Endothelial cell of umbilical vein (primary cell): Measurements from ENCODE around the gene GPR17. TPM values are rescaled to one million over a fixed set of nuclear protein-coding genes. Genes with fewer than 3 reads are reported as not detected.

ENCODE experiments used
- BruUV-seq: library from RNA; stranded (reverse); fragments of 400-500 nt; replicated peaks from 2 replicates; lab custom pipeline; 2021; lab: Mats Ljungman, UMichigan
- CTCF ChIA-PET: fragments of 300-600, 350-600 bp; sonication (Branson Sonifier 250); formaldehyde crosslinking; loops from one replicate; lab custom pipeline; 2021; ENCODE audit warnings: antibody characterized with exemption, inconsistent platforms; lab: Charles Lee
- POLR2A ChIA-PET: fragments of 300-600, 350-600 bp; sonication (Branson Sonifier 250); formaldehyde crosslinking; loops from one replicate; lab custom pipeline; 2021; ENCODE audit warnings: antibody characterized with exemption, inconsistent platforms; lab: Charles Lee
- DNase-seq: peaks from one replicate; pipeline ENCODE4 v3.0.0-alpha.2; 2011; ENCODE audit warnings: low read depth, low spot score
- FAIRE-seq: peaks from 2 replicates; lab custom pipeline; 2011; peaks lifted over from hg19 to GRCh38; lab: Jason Lieb, UNC
- H2AFZ ChIP-seq: 2 replicates; pipeline ENCODE4 v1.6.0; 2012; ENCODE audit warnings: low read depth, low read length, control low read depth, inconsistent platforms
- H3K27ac ChIP-seq: 2 replicates; pipeline ENCODE4 v1.5.1; 2011; ENCODE audit warnings: low read depth, mild to moderate bottlenecking, control low read depth, low read length, moderate library complexity; ENCODE audit not compliant: insufficient read depth
- H3K27me3 ChIP-seq, 2 experiments: 2 replicates each; pipeline versions ENCODE4 v1.6.0 to v1.6.1; 2011; ENCODE audit warnings: low read length in 2 of 2, mixed read lengths in 1 of 2; ENCODE audit not compliant: control insufficient read depth in 2 of 2, insufficient read depth in 2 of 2
- H3K36me3 ChIP-seq, 2 experiments: 2 replicates in 1 of 2; 3 replicates in 1 of 2; pipeline ENCODE4 v1.5.1; 2011; ENCODE audit warnings: low read length in 2 of 2, mild to moderate bottlenecking in 1 of 2, moderate library complexity in 1 of 2; ENCODE audit not compliant: control insufficient read depth in 2 of 2, insufficient read depth in 2 of 2; ENCODE audit errors: extremely low read depth in 1 of 2
- H3K4me1 ChIP-seq: 3 replicates; pipeline ENCODE4 v1.5.1; 2011; ENCODE audit warnings: mild to moderate bottlenecking, low read length; ENCODE audit not compliant: control insufficient read depth, insufficient read depth; ENCODE audit errors: extremely low read depth
- H3K4me2 ChIP-seq: 2 replicates; pipeline ENCODE4 v1.6.1; 2011; ENCODE audit warnings: low read length, control low read depth, mixed read lengths; ENCODE audit not compliant: insufficient read depth
- H3K4me3 ChIP-seq, 3 experiments: fragments of 200-600 bp in 1 of 3; sonication (generic), shearing (Covaris generic) in 1 of 3; replicated peaks in 1 of 3; 2 replicates each; pipeline ENCODE4 v1.5.1; 2011 to 2016; ENCODE audit warnings: control low read depth in 3 of 3, low read length in 3 of 3, mild to moderate bottlenecking in 2 of 3, inconsistent platforms in 1 of 3, low read depth in 1 of 3, moderate library complexity in 1 of 3; ENCODE audit not compliant: insufficient read depth in 1 of 3
- H3K79me2 ChIP-seq: 2 replicates; pipeline ENCODE4 v1.6.0; 2012; ENCODE audit warnings: low read length, inconsistent platforms; ENCODE audit not compliant: control insufficient read depth, insufficient read depth
- H3K9ac ChIP-seq: replicated peaks from 2 replicates; pipeline ENCODE3; 2011; ENCODE audit warnings: low read length, control low read depth; ENCODE audit not compliant: insufficient read depth; ENCODE audit errors: extremely low read depth
- H3K9me1 ChIP-seq: replicated peaks from 3 replicates; pipeline ENCODE4 v1.6.0; 2011; ENCODE audit warnings: mild to moderate bottlenecking, low read length; ENCODE audit not compliant: control insufficient read depth, insufficient read depth; ENCODE audit errors: extremely low read depth
- H3K9me3 ChIP-seq: replicated peaks from 2 replicates; pipeline ENCODE4 v1.5.1; 2012; ENCODE audit warnings: low read length, inconsistent platforms; ENCODE audit not compliant: control insufficient read depth, insufficient read depth
- H4K20me1 ChIP-seq: replicated peaks from 2 replicates; pipeline ENCODE3; 2011; ENCODE audit warnings: mild to moderate bottlenecking, low read length; ENCODE audit not compliant: control insufficient read depth, insufficient read depth; ENCODE audit errors: extremely low read depth
- CTCF ChIP-seq, 2 donors: IDR thresholded peaks; 1 replicate in 1 of 2; 2 replicates in 1 of 2; pipeline ENCODE4 v1.5.1; 2011; ENCODE audit warnings: low read length in 2 of 2, mild to moderate bottlenecking in 2 of 2, moderate library complexity in 2 of 2, control low read depth in 1 of 2, inconsistent platforms in 1 of 2, low read depth in 1 of 2; ENCODE audit not compliant: insufficient read depth in 1 of 2; ENCODE audit errors: extremely low read depth in 1 of 2
- EZH2 ChIP-seq: IDR thresholded peaks from 2 replicates; pipeline ENCODE4 v1.6.1; 2012; ENCODE audit warnings: borderline replicate concordance, low read depth, mild to moderate bottlenecking, moderate library complexity, low read length, inconsistent platforms; ENCODE audit not compliant: severe bottlenecking
- FOS ChIP-seq: IDR thresholded peaks from 2 replicates; pipeline ENCODE4 v1.6.1; 2011; ENCODE audit warnings: mild to moderate bottlenecking, low read length, moderate library complexity, borderline replicate concordance; ENCODE audit not compliant: insufficient read depth
- GATA2 ChIP-seq: IDR thresholded peaks from 2 replicates; pipeline ENCODE4 v1.7.0; 2011; ENCODE audit warnings: low read depth, mild to moderate bottlenecking, moderate library complexity, mixed read lengths, low read length; ENCODE audit not compliant: insufficient read length, insufficient read depth
- JUN ChIP-seq: IDR thresholded peaks from 2 replicates; pipeline ENCODE4 v1.6.1; 2011; ENCODE audit warnings: borderline replicate concordance, low read depth; ENCODE audit not compliant: insufficient read length, insufficient read depth
- MAX ChIP-seq: IDR thresholded peaks from 2 replicates; pipeline ENCODE4 v1.6.1; 2011; ENCODE audit not compliant: insufficient read depth, insufficient read length
- MYC ChIP-seq: IDR thresholded peaks from one replicate; pipeline ENCODE4 v1.6.1; 2011; ENCODE audit warnings: mild to moderate bottlenecking, low read depth, low read length
- POLR2A ChIP-seq: IDR thresholded peaks from 2 replicates; pipeline ENCODE4 v1.6.1; 2012; ENCODE audit warnings: low read depth, mild to moderate bottlenecking, control low read depth, low read length
- POLR2AphosphoS5 ChIP-seq: IDR thresholded peaks from 2 replicates; pipeline ENCODE4 v1.6.1; 2012; ENCODE audit warnings: low read depth, mild to moderate bottlenecking, control low read depth, low read length, moderate library complexity; ENCODE audit not compliant: insufficient read depth
- dilution Hi-C: fragments of 300-500 bp; cut with MboI; formaldehyde crosslinking; loops from one replicate; pipeline ENCODE4 v1.15.0; 2019; ENCODE audit warnings: low sequenced_read_pairs; ENCODE audit not compliant: extremely low pct_ligation_motif_present
- intact Hi-C: fragments of 100-400 bp; cut with micrococcal nuclease; formaldehyde crosslinking; loops from one replicate; pipeline ENCODE4 v1.10.0; 2022
- polyA plus RNA-seq, 4 experiments: library from polyadenylated mRNA; depleted of rRNA in 3 of 4; stranded (reverse) in 3 of 4; unstranded in 1 of 4; fragments of >200 nt; gene quantifications; 2 replicates each; pipeline versions ENCODE4 v1.2.1 to v1.2.3, GENCODE V29; 2011 to 2012; ENCODE audit warnings: missing spikeins in 1 of 4
- total RNA-seq: library from RNA; stranded (reverse); gene quantifications from 2 replicates; pipeline ENCODE4 v1.2.3, GENCODE V29; 2021

Gene GPR17
- total and polyA plus RNA-seq, 2 donors (not counting 3 experiments of a cell fraction or from before 2014, with no cell fraction given), result 0.10 TPM; not detected in 1

GRCh38 chr2:127623388-127624319 lies 22.3 kb upstream of the GPR17 start:
- no peak for DNase-seq
- H3K4me2 ChIP-seq, result no peak overlapping the region
- no peaks in the 10 kb centered on the region for H4K20me1 ChIP-seq
- H3K4me1 ChIP-seq, result no peaks in the 10 kb centered on the region
- no peak overlapping the region for H3K9ac ChIP-seq
- no peaks in the 10 kb centered on the region for H3K36me3 ChIP-seq
- H3K9me1 ChIP-seq, result no peaks in the 10 kb centered on the region
- ChIA-PET POLR2A (no interaction called here), CTCF (interaction anchor here (1.2 to 2.5 kb wide), 2 partner anchors 32 to 72 kb away, joined by 4 to 8 read pairs; no protein-coding TSS in a partner anchor)
- H3K27ac ChIP-seq, result no peak overlapping the region
- H2AFZ ChIP-seq, result peak overlapping the region; percentile 32
- no peaks in the 10 kb centered on the region for H3K27me3 ChIP-seq
- H3K79me2 ChIP-seq, result no peaks in the 10 kb centered on the region
- FAIRE-seq, result no peak
- TF ChIP-seq EZH2 (no peak), MYC (no peak), POLR2AphosphoS5 (no peak), MAX (no peak), POLR2A (no peak), JUN (no peak), GATA2 (no peak), FOS (no peak), CTCF (IDR thresholded peaks at IDR 0.05; ENCODE audit: extremely low read depth in 1 of 2, insufficient read depth in 1 of 2, low read depth in 1 of 2, low read length in 2 of 2) (no peak)
- dilution Hi-C loops (no loop called here), intact Hi-C loops (no loop called here)
- BruUV-seq, result no TSS peak
- H3K9me3 ChIP-seq, result no peaks in the 10 kb centered on the region
- H3K4me3 ChIP-seq, result no peak overlapping the region
